HepG2 (cell line): ENCODE data around the gene HYLS1. TPM values are rescaled to one million over a fixed set of nuclear protein-coding genes. Genes with fewer than 3 reads are reported as not detected.
A peak's percentile ranks its signal among the peaks of the same experiment; 100 is the strongest.

Source experiments
- ATF1 ChIP-seq: IDR thresholded peaks from 2 replicates; pipeline ENCODE4 v1.6.1; 2016; ENCODE audit warnings: mild to moderate bottlenecking, control low read depth
- DR1 ChIP-seq: sonication (generic); formaldehyde crosslinking; IDR thresholded peaks from 2 replicates; pipeline ENCODE4 v1.8.0; 2021; ENCODE audit warnings: mild to moderate bottlenecking, missing genetic modification reagents, inconsistent platforms
- GATAD1 ChIP-seq: IDR thresholded peaks from 2 replicates; pipeline ENCODE4 v1.6.1; 2016; ENCODE audit warnings: missing genetic modification reagents, missing compliant biosample characterization
- HOXA3 ChIP-seq: sonication (generic); formaldehyde crosslinking; IDR thresholded peaks from 2 replicates; pipeline ENCODE4 v1.5.0; 2020; ENCODE audit warnings: missing genetic modification reagents
- JUND ChIP-seq: sonication (generic); formaldehyde crosslinking; IDR thresholded peaks from 2 replicates; pipeline ENCODE4 v1.8.0; 2022; ENCODE audit warnings: mild to moderate bottlenecking, missing genetic modification reagents
- MAFF ChIP-seq: IDR thresholded peaks from 2 replicates; pipeline ENCODE4 v1.6.1; 2011; ENCODE audit warnings: low read depth, low read length, improper control_type of control experiment
- MED1 ChIP-seq: sonication (generic); formaldehyde crosslinking; IDR thresholded peaks from 2 replicates; pipeline ENCODE4 v1.4.0; 2020; ENCODE audit warnings: missing genetic modification reagents
- MYC ChIP-seq: sonication (generic); formaldehyde crosslinking; IDR thresholded peaks from 2 replicates; pipeline ENCODE4 v1.9.0; 2021; ENCODE audit warnings: missing genetic modification reagents, borderline replicate concordance
- PITX1 ChIP-seq: sonication (generic); formaldehyde crosslinking; IDR thresholded peaks from 2 replicates; pipeline ENCODE4 v1.5.1; 2020; ENCODE audit warnings: mild to moderate bottlenecking, missing genetic modification reagents
- PRMT3 ChIP-seq: sonication (generic); formaldehyde crosslinking; IDR thresholded peaks from 2 replicates; pipeline ENCODE4 v1.8.1; 2022; ENCODE audit warnings: low read depth, mild to moderate bottlenecking, moderate library complexity, missing genetic modification reagents, borderline replicate concordance
- RXRB ChIP-seq: IDR thresholded peaks from 2 replicates; pipeline ENCODE4 v1.6.1; 2016; ENCODE audit warnings: borderline replicate concordance, missing genetic modification reagents, missing compliant biosample characterization
- SALL1 ChIP-seq: sonication (generic); formaldehyde crosslinking; IDR thresholded peaks from 2 replicates; pipeline ENCODE4 v1.8.0; 2022; ENCODE audit warnings: mild to moderate bottlenecking, missing genetic modification reagents
- SIX4 ChIP-seq: sonication (generic); formaldehyde crosslinking; IDR thresholded peaks from 2 replicates; pipeline ENCODE4 v1.4.0; 2020; ENCODE audit warnings: missing genetic modification reagents
- TBX2 ChIP-seq: sonication (generic); formaldehyde crosslinking; IDR thresholded peaks from 2 replicates; pipeline ENCODE4 v1.5.0; 2020; ENCODE audit warnings: missing genetic modification reagents, mild to moderate bottlenecking, borderline replicate concordance
- ZFP36L2 ChIP-seq: sonication (generic); formaldehyde crosslinking; IDR thresholded peaks from 2 replicates; pipeline ENCODE4 v1.4.0; 2020; ENCODE audit warnings: missing genetic modification reagents
- ZNF264 ChIP-seq: sonication (generic); formaldehyde crosslinking; IDR thresholded peaks from 2 replicates; pipeline ENCODE4 v1.4.0; 2020; ENCODE audit warnings: missing genetic modification reagents
- ZNF430 ChIP-seq: sonication (generic); formaldehyde crosslinking; IDR thresholded peaks from 2 replicates; pipeline ENCODE4 v1.9.0; 2021; ENCODE audit warnings: mild to moderate bottlenecking, missing genetic modification reagents
- ZNF598 ChIP-seq: sonication (generic); formaldehyde crosslinking; IDR thresholded peaks from 2 replicates; pipeline ENCODE4 v1.5.1; 2020; ENCODE audit warnings: mild to moderate bottlenecking, missing genetic modification reagents, borderline replicate concordance
- ZNF672 ChIP-seq: sonication (generic); formaldehyde crosslinking; IDR thresholded peaks from 2 replicates; pipeline ENCODE4 v1.8.1; 2022; ENCODE audit warnings: missing genetic modification reagents
- polyA plus RNA-seq, 8 experiments: library from polyadenylated mRNA; depleted of rRNA in 3 of 8; stranded (reverse) in 7 of 8; unstranded in 1 of 8; fragments of >200 nt; fragmentation: Illumina TruSeq in 4 of 8; extraction: Trizol in 4 of 8; gene quantifications; 2 replicates each; pipeline versions ENCODE4 v1.2.1 to v1.2.3, GENCODE V29; 2011 to 2016; ENCODE audit warnings: low read depth in 4 of 8, missing spikeins in 1 of 8, mixed read lengths in 1 of 8; ENCODE audit not compliant: insufficient read depth in 1 of 8
- total RNA-seq, 5 experiments: library from RNA; depleted of rRNA; stranded (reverse); fragments of >200 nt; fragmentation: Illumina TruSeq; extraction: Trizol; gene quantifications; 2 replicates each; pipeline ENCODE4 v1.2.3, GENCODE V29; 2016; ENCODE audit warnings: low read depth in 1 of 5
- TF ChIP-seq, protein P1 (sequence below): sonication (generic); formaldehyde crosslinking; IDR thresholded peaks from 2 replicates; pipeline ENCODE4 v1.5.0; 2020; ENCODE audit warnings: mild to moderate bottlenecking, missing genetic modification reagents
- TF ChIP-seq, protein P2 (sequence below): sonication (generic); formaldehyde crosslinking; IDR thresholded peaks from 2 replicates; pipeline ENCODE4 v1.4.0; 2020; ENCODE audit warnings: missing genetic modification reagents, mild to moderate bottlenecking, borderline replicate concordance
- TF ChIP-seq, protein P3 (sequence below): sonication (generic); formaldehyde crosslinking; IDR thresholded peaks from 2 replicates; pipeline ENCODE4 v1.5.1; 2020; ENCODE audit warnings: missing genetic modification reagents, mild to moderate bottlenecking, borderline replicate concordance
- TF ChIP-seq, protein P4 (sequence below): sonication (generic); formaldehyde crosslinking; IDR thresholded peaks from 2 replicates; pipeline ENCODE4 v1.4.0; 2020; ENCODE audit warnings: missing genetic modification reagents

HYLS1 gene
- total and polyA plus RNA-seq, 2 of the 13 experiments (the other 11 are each of a cell fraction or from before 2014, with no cell fraction given): 1.3 to 3.8 TPM

DNA sequence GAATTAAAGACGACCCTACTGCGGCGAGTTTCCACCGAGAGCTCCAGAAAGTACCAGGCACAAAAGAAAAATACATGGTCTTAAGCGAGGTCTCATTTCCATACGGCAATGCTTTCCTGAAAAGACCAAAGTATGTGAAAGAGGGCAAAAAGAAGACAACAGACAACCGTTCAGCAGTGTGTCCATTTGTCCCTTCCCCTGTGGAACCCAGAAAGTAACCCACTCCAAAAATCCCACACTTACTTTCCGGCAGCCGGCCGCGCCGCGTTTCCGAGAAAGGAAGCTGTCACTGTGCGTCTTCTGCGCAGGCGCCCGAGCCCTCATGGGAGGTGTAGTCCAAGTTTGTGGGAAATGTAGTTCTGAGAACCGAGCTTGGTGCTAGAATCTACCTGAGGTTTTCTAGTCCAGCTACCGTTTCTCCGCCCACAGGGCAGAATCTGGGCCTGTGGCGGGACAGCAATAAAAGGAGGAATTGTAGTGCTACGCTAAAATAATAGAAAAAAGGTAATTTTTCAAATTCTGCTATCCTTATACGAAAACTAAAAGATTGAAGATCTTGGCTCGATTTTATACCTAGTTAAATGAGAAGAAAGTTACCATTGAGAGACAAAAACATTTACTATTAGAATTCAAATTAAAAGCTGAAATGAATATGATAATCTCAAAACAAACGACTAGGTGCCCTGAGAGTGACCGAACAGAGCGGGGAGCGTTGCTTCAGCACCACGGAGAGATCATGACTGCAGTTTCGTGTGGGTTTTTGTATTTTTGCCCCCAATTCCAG, 15.7 kb downstream of the HYLS1 start, which contains the start of gene PUS3 (continued):
- TF ChIP-seq, protein P1, sequence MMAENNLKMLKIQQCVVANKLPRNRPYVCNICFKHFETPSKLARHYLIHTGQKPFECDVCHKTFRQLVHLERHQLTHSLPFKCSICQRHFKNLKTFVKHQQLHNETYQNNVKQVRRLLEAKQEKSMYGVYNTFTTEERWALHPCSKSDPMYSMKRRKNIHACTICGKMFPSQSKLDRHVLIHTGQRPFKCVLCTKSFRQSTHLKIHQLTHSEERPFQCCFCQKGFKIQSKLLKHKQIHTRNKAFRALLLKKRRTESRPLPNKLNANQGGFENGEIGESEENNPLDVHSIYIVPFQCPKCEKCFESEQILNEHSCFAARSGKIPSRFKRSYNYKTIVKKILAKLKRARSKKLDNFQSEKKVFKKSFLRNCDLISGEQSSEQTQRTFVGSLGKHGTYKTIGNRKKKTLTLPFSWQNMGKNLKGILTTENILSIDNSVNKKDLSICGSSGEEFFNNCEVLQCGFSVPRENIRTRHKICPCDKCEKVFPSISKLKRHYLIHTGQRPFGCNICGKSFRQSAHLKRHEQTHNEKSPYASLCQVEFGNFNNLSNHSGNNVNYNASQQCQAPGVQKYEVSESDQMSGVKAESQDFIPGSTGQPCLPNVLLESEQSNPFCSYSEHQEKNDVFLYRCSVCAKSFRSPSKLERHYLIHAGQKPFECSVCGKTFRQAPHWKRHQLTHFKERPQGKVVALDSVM (CRISPR knock-in tag): 0 out of 2 replicates have a peak, but pooled peaks have one; percentile 0
- 0 out of 2 replicates have a peak, but pooled peaks have one; percentile 5 for TF ChIP-seq RXRB (CRISPR knock-in tag)
- no peak for TF ChIP-seq ZFP36L2 (CRISPR knock-in tag)
- TF ChIP-seq SALL1 (CRISPR knock-in tag): 0 out of 2 replicates have a peak, but pooled peaks have one; percentile 18
- no peak for TF ChIP-seq PITX1 (CRISPR knock-in tag)
- TF ChIP-seq MED1: peak; percentile 27; the same call in 1 of the 2 replicates
- TF ChIP-seq ZNF430 (CRISPR knock-in tag): 0 out of 2 replicates have a peak, but pooled peaks have one; percentile 51
- TF ChIP-seq MAFF: no peak
- peak; percentile 89 for TF ChIP-seq GATAD1
- TF ChIP-seq ZNF598: 0 out of 2 replicates have a peak, but pooled peaks have one; percentile 53
- TF ChIP-seq ZNF672: no peak
- TF ChIP-seq JUND (CRISPR knock-in tag): no peak
- TF ChIP-seq SIX4 (CRISPR knock-in tag): peak; percentile 35; the same call in 1 of the 2 replicates
- no peak for TF ChIP-seq DR1
- TF ChIP-seq TBX2: no peak; the same call in 1 of the 2 replicates
- TF ChIP-seq HOXA3 (CRISPR knock-in tag): peak; percentile 78
- TF ChIP-seq, protein P2, sequence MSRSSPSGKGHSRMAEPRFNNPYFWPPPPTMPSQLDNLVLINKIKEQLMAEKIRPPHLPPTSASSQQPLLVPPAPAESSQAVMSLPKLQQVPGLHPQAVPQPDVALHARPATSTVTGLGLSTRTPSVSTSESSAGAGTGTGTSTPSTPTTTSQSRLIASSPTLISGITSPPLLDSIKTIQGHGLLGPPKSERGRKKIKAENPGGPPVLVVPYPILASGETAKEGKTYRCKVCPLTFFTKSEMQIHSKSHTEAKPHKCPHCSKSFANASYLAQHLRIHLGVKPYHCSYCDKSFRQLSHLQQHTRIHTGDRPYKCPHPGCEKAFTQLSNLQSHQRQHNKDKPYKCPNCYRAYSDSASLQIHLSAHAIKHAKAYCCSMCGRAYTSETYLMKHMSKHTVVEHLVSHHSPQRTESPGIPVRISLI (CRISPR knock-in tag): no peak
- TF ChIP-seq ATF1 (CRISPR knock-in tag): peak; percentile 88
- TF ChIP-seq, protein P3, sequence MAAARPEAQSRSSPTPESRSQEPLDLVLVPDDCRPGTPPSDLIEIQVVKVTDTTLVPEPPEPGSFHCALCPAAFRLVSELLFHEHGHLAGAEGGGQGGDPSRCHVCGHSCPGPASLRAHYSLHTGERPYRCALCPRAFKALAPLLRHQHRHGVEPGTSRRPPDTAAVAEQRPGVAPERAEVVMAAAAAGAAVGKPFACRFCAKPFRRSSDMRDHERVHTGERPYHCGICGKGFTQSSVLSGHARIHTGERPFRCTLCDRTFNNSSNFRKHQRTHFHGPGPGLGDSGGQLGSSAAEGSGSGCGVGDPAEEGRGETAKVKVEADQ (CRISPR knock-in tag): no peak
- TF ChIP-seq MYC (CRISPR knock-in tag): peak; percentile 65; the same call in 1 of the 2 replicates
- TF ChIP-seq, protein P4, sequence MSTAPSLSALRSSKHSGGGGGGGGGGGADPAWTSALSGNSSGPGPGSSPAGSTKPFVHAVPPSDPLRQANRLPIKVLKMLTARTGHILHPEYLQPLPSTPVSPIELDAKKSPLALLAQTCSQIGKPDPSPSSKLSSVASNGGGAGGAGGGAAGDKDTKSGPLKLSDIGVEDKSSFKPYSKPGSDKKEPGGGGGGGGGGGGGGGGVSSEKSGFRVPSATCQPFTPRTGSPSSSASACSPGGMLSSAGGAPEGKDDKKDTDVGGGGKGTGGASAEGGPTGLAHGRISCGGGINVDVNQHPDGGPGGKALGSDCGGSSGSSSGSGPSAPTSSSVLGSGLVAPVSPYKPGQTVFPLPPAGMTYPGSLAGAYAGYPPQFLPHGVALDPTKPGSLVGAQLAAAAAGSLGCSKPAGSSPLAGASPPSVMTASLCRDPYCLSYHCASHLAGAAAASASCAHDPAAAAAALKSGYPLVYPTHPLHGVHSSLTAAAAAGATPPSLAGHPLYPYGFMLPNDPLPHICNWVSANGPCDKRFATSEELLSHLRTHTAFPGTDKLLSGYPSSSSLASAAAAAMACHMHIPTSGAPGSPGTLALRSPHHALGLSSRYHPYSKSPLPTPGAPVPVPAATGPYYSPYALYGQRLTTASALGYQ (CRISPR knock-in tag): 0 out of 2 replicates have a peak, but pooled peaks have one; percentile 41
- no peak for TF ChIP-seq PRMT3 (CRISPR knock-in tag)
- TF ChIP-seq ZNF264: 0 out of 2 replicates have a peak, but pooled peaks have one; percentile 38
